ENCODE measurements around the gene WDR87. TPM values are rescaled to one million over a fixed set of nuclear protein-coding genes. Genes with fewer than 3 reads are reported as not detected.

The WDR87 gene
- total and polyA plus RNA-seq, 9 of the 15 experiments (the other 6 are each of a cell fraction or from before 2014, with no cell fraction given) = not detected

- no peaks in the 10 kb centered on the region for H3K79me2 ChIP-seq (ENCODE audit: control insufficient read depth, insufficient read depth, low read length)
- WGBS (ENCODE audit: insufficient coverage, low coverage, missing lambda C conversion rate) = 0% methylated on average over 3 of the region's 3 CpGs
- POLR2A ChIA-PET = interaction anchor here (1.1 kb wide), 1 partner anchor 16 kb away, joined by 4 read pairs; no protein-coding TSS in a partner anchor
Measured at GRCh38 chr19:37877147-37877546, 29.2 kb downstream of the WDR87 start.

GRCh38 chr19:37876032-37876431 lies 30.4 kb downstream of the WDR87 start:
- CTCF ChIA-PET (ENCODE audit: low intra/inter-chr PET ratio) = interaction anchor here (0.6 kb wide), 1 partner anchor 240 kb away, joined by 3 read pairs; no protein-coding TSS in a partner anchor
- TF ChIP-seq MEIS2 (IDR thresholded peaks at IDR 0.05; ENCODE audit: partially characterized antibody) (peak; percentile 64), PKNOX1 (IDR thresholded peaks at IDR 0.05) (peak; percentile 12; the same call in 1 of the 2 replicates), SIX5 (IDR thresholded peaks at IDR 0.05; ENCODE audit: borderline replicate concordance in 1 of 2, insufficient read depth in 1 of 2, low read depth in 1 of 2, low read length in 2 of 2) (no peak), ZNF79 (CRISPR knock-in tag; IDR thresholded peaks at IDR 0.05; ENCODE audit: low read depth) (no peak), CBX5 (IDR thresholded peaks at IDR 0.05; ENCODE audit: borderline replicate concordance, low read depth) (no peak), RBBP5 (IDR thresholded peaks at IDR 0.05; ENCODE audit: borderline replicate concordance, insufficient read depth, low read length, poor library complexity, severe bottlenecking) (no peak), ILK (tag; IDR thresholded peaks at IDR 0.05; ENCODE audit: borderline replicate concordance, low read depth) (no peak), HDAC3 (IDR thresholded peaks at IDR 0.05; ENCODE audit: borderline replicate concordance, partially characterized antibody) (no peak), NFRKB (IDR thresholded peaks at IDR 0.05; ENCODE audit: low read depth) (no peak), FIP1L1 (IDR thresholded peaks at IDR 0.05; ENCODE audit: low read depth, low read length, poor library complexity, severe bottlenecking) (no peak), LARP7 (IDR thresholded peaks at IDR 0.05) (no peak), SIN3B (IDR thresholded peaks at IDR 0.05; ENCODE audit: low read depth) (no peak)
- TF ChIP-seq, protein P1, sequence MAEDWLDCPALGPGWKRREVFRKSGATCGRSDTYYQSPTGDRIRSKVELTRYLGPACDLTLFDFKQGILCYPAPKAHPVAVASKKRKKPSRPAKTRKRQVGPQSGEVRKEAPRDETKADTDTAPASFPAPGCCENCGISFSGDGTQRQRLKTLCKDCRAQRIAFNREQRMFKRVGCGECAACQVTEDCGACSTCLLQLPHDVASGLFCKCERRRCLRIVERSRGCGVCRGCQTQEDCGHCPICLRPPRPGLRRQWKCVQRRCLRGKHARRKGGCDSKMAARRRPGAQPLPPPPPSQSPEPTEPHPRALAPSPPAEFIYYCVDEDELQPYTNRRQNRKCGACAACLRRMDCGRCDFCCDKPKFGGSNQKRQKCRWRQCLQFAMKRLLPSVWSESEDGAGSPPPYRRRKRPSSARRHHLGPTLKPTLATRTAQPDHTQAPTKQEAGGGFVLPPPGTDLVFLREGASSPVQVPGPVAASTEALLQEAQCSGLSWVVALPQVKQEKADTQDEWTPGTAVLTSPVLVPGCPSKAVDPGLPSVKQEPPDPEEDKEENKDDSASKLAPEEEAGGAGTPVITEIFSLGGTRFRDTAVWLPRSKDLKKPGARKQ (CRISPR knock-in tag; IDR thresholded peaks at IDR 0.05) = no peak

More at GRCh38 chr19:37877147-37877546, 29.2 kb downstream of the WDR87 start:
- no peak for FAIRE-seq
- Histone ChIP-seq H3K9ac (ENCODE audit: insufficient read depth in 1 of 2, low read depth in 2 of 2, low read length in 2 of 2) (no peak overlapping the region), H3K27me3 (ENCODE audit: control insufficient read depth in 2 of 2, insufficient read depth in 2 of 2, low read length in 2 of 2) (no peaks in the 10 kb centered on the region), H3K4me3 (no peak overlapping the region), H3K36me3 (ENCODE audit: control insufficient read depth, insufficient read depth, low read length) (no peaks in the 10 kb centered on the region), H4K20me1 (replicated peaks; ENCODE audit: control insufficient read depth, insufficient read depth, low read length) (no peaks in the 10 kb centered on the region), H3K9me1 (ENCODE audit: control insufficient read depth, insufficient read depth, low read length) (no peaks in the 10 kb centered on the region), H3K4me2 (ENCODE audit: insufficient read depth, low read length) (no peak overlapping the region), H3K27ac (ENCODE audit: extremely low read depth, low read depth, low read length) (no peak overlapping the region), H3K4me1 (replicated peaks in 1 of 2; ENCODE audit: control insufficient read depth in 2 of 2, insufficient read depth in 2 of 2, low read length in 2 of 2) (no peaks in the 10 kb centered on the region), H3K9me3 (replicated peaks; ENCODE audit: control insufficient read depth, insufficient read depth, low read depth, low read length) (no peaks in the 10 kb centered on the region), H2AFZ (ENCODE audit: low read depth, low read length) (no peak overlapping the region)
- in situ Hi-C loops (cut with MboI) = no loop called here
- CTCF ChIA-PET (ENCODE audit: low intra/inter-chr PET ratio) = no interaction called here
- TF ChIP-seq LCOR (CRISPR knock-in tag; IDR thresholded peaks at IDR 0.05) (no peak), FOXK2 (conservative IDR thresholded peaks at IDR 0.05 in 1 of 2, IDR thresholded peaks at IDR 0.05 in 1 of 2; ENCODE audit: low read depth in 2 of 2) (no peak), SNRNP70 (optimal IDR thresholded peaks at IDR 0.05; ENCODE audit: low read depth, low read length) (no peak)
- no peak for ATAC-seq
- intact Hi-C loops (cut with micrococcal nuclease) = no loop called here
- no peak for DNase-seq (ENCODE audit: extremely low read depth in 1 of 4, low spot score in 3 of 4)
- no TSS peak for BruUV-seq (replicated peaks)

More at GRCh38 chr19:37876032-37876431, 30.4 kb downstream of the WDR87 start:
- POLR2A ChIA-PET = no interaction called here
- H2AFZ ChIP-seq (ENCODE audit: low read depth, low read length) = no peak overlapping the region
- no peaks in the 10 kb centered on the region for H3K27me3 ChIP-seq (ENCODE audit: control insufficient read depth in 2 of 2, insufficient read depth in 2 of 2, low read length in 2 of 2)
- no peaks in the 10 kb centered on the region for H3K9me1 ChIP-seq (ENCODE audit: control insufficient read depth, insufficient read depth, low read length)
- no peak for FAIRE-seq
- no peaks in the 10 kb centered on the region for H3K4me1 ChIP-seq (replicated peaks in 1 of 2; ENCODE audit: control insufficient read depth in 2 of 2, insufficient read depth in 2 of 2, low read length in 2 of 2)
- H3K36me3 ChIP-seq (ENCODE audit: control insufficient read depth, insufficient read depth, low read length) = no peaks in the 10 kb centered on the region
- in situ Hi-C loops (cut with MboI) (no loop called here), intact Hi-C loops (cut with micrococcal nuclease) (no loop called here)
- no peak overlapping the region for H3K4me2 ChIP-seq (ENCODE audit: insufficient read depth, low read length)
- no TSS peak for BruUV-seq (replicated peaks)
- no peaks in the 10 kb centered on the region for H3K79me2 ChIP-seq (ENCODE audit: control insufficient read depth, insufficient read depth, low read length)
- ATAC-seq = no peak
- WGBS (ENCODE audit: insufficient coverage, low coverage, missing lambda C conversion rate) = 0% methylated on average over 2 of the region's 2 CpGs
- DNase-seq (ENCODE audit: extremely low read depth in 1 of 4, low spot score in 3 of 4) = no peak
- no peak overlapping the region for H3K27ac ChIP-seq (ENCODE audit: extremely low read depth, low read depth, low read length)
- no peak overlapping the region for H3K9ac ChIP-seq (ENCODE audit: insufficient read depth in 1 of 2, low read depth in 2 of 2, low read length in 2 of 2)
- H3K9me3 ChIP-seq (replicated peaks; ENCODE audit: control insufficient read depth, insufficient read depth, low read depth, low read length) = no peaks in the 10 kb centered on the region
- no peak overlapping the region for H3K4me3 ChIP-seq
- H4K20me1 ChIP-seq (replicated peaks; ENCODE audit: control insufficient read depth, insufficient read depth, low read length) = no peaks in the 10 kb centered on the region

Measured in K562 (cell line).